SU-DHL-6 (cell line): ENCODE data around the gene SMC5.

Experiments used
- CTCF ChIP-seq: fragments of 200-600 bp; sonication (generic); IDR thresholded peaks from one replicate; pipeline ENCODE4 v1.5.1; 2017; ENCODE audit warnings: antibody characterized with exemption, mild to moderate bottlenecking, low read length, moderate library complexity; ENCODE audit not compliant: insufficient read depth, poor library complexity, severe bottlenecking
- EZH2phosphoT487 ChIP-seq: fragments of 200-600 bp; sonication (generic), shearing (Covaris generic); conservative IDR thresholded peaks from 2 replicates; pipeline ENCODE4 v1.6.1; 2018; ENCODE audit warnings: mild to moderate bottlenecking, antibody characterized with exemption, low read length, moderate library complexity, mixed read lengths

DNA sequence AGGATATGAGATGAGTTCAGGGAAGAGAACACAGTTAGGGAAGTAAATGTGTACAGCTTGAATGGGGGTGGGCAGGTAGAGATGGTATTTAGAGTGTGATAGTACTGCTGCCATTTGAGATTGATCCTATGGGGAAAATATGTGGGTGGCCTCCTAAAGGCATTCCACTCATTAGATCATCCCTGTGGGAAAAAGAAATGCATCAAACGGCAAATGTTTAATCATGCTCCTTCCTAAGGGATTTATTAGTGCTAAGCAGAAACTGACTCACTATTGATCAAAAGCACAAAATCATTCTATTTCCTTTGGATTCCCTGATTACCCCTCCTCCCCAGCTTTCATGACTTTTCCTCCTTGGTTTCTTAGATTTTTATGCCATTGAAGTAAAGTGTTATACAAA is 36.4 kb upstream of the SMC5 start:
- TF ChIP-seq CTCF: no peak
- TF ChIP-seq EZH2phosphoT487: no peak
